A673 (cell line): ENCODE measurements around the gene OXNAD1. TPM values are rescaled to one million over a fixed set of nuclear protein-coding genes. Genes with fewer than 3 reads are reported as not detected.

Experiments used
- BruUV-seq: library from RNA; stranded (reverse); fragments of 400-500 nt; replicated peaks from 2 replicates; lab custom pipeline; 2021; lab: Mats Ljungman, UMichigan
- CTCF ChIA-PET: fragments of 300-600 bp; sonication (Branson Sonifier 250); formaldehyde crosslinking; loops from one replicate; lab custom pipeline; 2022; ENCODE audit warnings: antibody characterized with exemption; lab: Charles Lee
- POLR2A ChIA-PET: fragments of 300-600 bp; sonication (Branson Sonifier 250); formaldehyde crosslinking; loops from one replicate; lab custom pipeline; 2022; ENCODE audit warnings: antibody characterized with exemption; ENCODE audit not compliant: low non-redundant PET; lab: Charles Lee
- DNase-seq: peaks from one replicate; pipeline ENCODE4 v3.0.0-alpha.2; 2015; ENCODE audit warnings: low spot score
- H3K27ac ChIP-seq: fragments of 200-600 bp; sonication (generic); 2 replicates; pipeline ENCODE4 v1.5.1; 2016; ENCODE audit warnings: mixed run types, low read depth, mild to moderate bottlenecking, mixed read lengths, antibody characterized with exemption, low read length; ENCODE audit not compliant: poor library complexity, severe bottlenecking
- H3K27me3 ChIP-seq: fragments of 200-600 bp; sonication (generic); replicated peaks from 2 replicates; pipeline ENCODE4 v1.6.1; 2017; ENCODE audit warnings: mixed run types, low read depth, mild to moderate bottlenecking, mixed read lengths, antibody characterized with exemption, low read length; ENCODE audit not compliant: insufficient read depth, poor library complexity
- H3K36me3 ChIP-seq: fragments of 200-600 bp; sonication (generic); 2 replicates; pipeline ENCODE4 v1.6.1; 2016; ENCODE audit warnings: mixed run types, mild to moderate bottlenecking, mixed read lengths, antibody characterized with exemption, low read length; ENCODE audit not compliant: insufficient read depth, poor library complexity, severe bottlenecking
- H3K4me1 ChIP-seq: fragments of 200-600 bp; sonication (generic); 2 replicates; pipeline ENCODE4 v1.6.1; 2017; ENCODE audit warnings: mixed run types, mild to moderate bottlenecking, mixed read lengths, antibody characterized with exemption, low read length; ENCODE audit not compliant: insufficient read depth, poor library complexity, severe bottlenecking
- H3K4me3 ChIP-seq: fragments of 200-600 bp; sonication (generic); 2 replicates; pipeline ENCODE4 v1.5.1; 2016; ENCODE audit warnings: low read depth, mixed run types, mild to moderate bottlenecking, mixed read lengths, low read length; ENCODE audit not compliant: poor library complexity, severe bottlenecking
- H3K9me3 ChIP-seq: fragments of 200-600 bp; sonication (generic); 2 replicates; pipeline ENCODE4 v1.6.1; 2016; ENCODE audit warnings: mixed run types, low read depth, mild to moderate bottlenecking, mixed read lengths, antibody characterized with exemption, low read length; ENCODE audit not compliant: poor library complexity, severe bottlenecking
- CTCF ChIP-seq: fragments of 300-800, 200-600 bp; sonication (generic); conservative IDR thresholded peaks from 2 replicates; pipeline ENCODE4 v1.5.1; 2017; ENCODE audit warnings: low read depth, mild to moderate bottlenecking, antibody characterized with exemption, low read length, moderate library complexity, mixed read lengths
- EZH2 ChIP-seq: fragments of 200-600 bp; sonication (generic); IDR thresholded peaks from 2 replicates; pipeline ENCODE4 v1.6.1; 2017; ENCODE audit warnings: borderline replicate concordance, low read depth, mild to moderate bottlenecking, mixed read lengths, antibody characterized with exemption, low read length; ENCODE audit not compliant: poor library complexity, severe bottlenecking
- intact Hi-C: fragments of 100-400 bp; cut with micrococcal nuclease; formaldehyde crosslinking; loops from one replicate; pipeline ENCODE4 v1.10.0; 2022; ENCODE audit not compliant: unreplicated experiment
- total RNA-seq: library from RNA; stranded (reverse); gene quantifications from 2 replicates; pipeline ENCODE4 v1.2.3, GENCODE V29; 2021

The OXNAD1 gene
- total RNA-seq, 1 experiment from 2014 or later, result 21.5 TPM

GRCh38 chr3:16251316-16252085 lies 13.5 kb upstream of the OXNAD1 start:
- H3K4me1 ChIP-seq, result no peaks in the 10 kb centered on the region
- ChIA-PET CTCF (no interaction called here), POLR2A (interaction anchor here (0.5 kb wide), 1 partner anchor 931 kb away, joined by 3 read pairs; no protein-coding TSS in a partner anchor)
- no peak for DNase-seq
- no TSS peak for BruUV-seq
- no peaks in the 10 kb centered on the region for H3K27me3 ChIP-seq
- intact Hi-C loops, result no loop called here
- no peak overlapping the region for H3K27ac ChIP-seq
- no peaks in the 10 kb centered on the region for H3K9me3 ChIP-seq
- no peak for TF ChIP-seq EZH2
- TF ChIP-seq CTCF, result no peak
- no peaks in the 10 kb centered on the region for H3K36me3 ChIP-seq
- H3K4me3 ChIP-seq, result no peak overlapping the region

- TF ChIP-seq CTCF (no peak), EZH2 (no peak)
- Histone ChIP-seq H3K36me3 (no peaks in the 10 kb centered on the region), H3K9me3 (no peaks in the 10 kb centered on the region), H3K4me1 (no peaks in the 10 kb centered on the region), H3K27me3 (no peaks in the 10 kb centered on the region), H3K4me3 (no peak overlapping the region), H3K27ac (no peak overlapping the region)
- CTCF ChIA-PET, result no interaction called here
- BruUV-seq, result no TSS peak
- intact Hi-C loops, result no loop called here
- DNase-seq, result no peak
- POLR2A ChIA-PET, result interaction anchor here (0.7 kb wide), 1 partner anchor 809 kb away, joined by 3 read pairs; no protein-coding TSS in a partner anchor
Observed at GRCh38 chr3:16252243-16252978, 12.6 kb upstream of the OXNAD1 start.

- H3K4me1 ChIP-seq, result no peaks in the 10 kb centered on the region
- intact Hi-C loops, result no loop called here
- H3K27me3 ChIP-seq, result no peaks in the 10 kb centered on the region
- no peaks in the 10 kb centered on the region for H3K9me3 ChIP-seq
- no peak for TF ChIP-seq CTCF
- TF ChIP-seq EZH2, result no peak
- no TSS peak for BruUV-seq
- ChIA-PET CTCF (no interaction called here), POLR2A (no interaction called here)
- no peak overlapping the region for H3K27ac ChIP-seq
- DNase-seq, result no peak
- H3K36me3 ChIP-seq, result no peaks in the 10 kb centered on the region
- H3K4me3 ChIP-seq, result no peak overlapping the region
Observed at GRCh38 chr3:16252988-16253387, 12.0 kb upstream of the OXNAD1 start.
